Testis (tissue), 3 donors: Measurements from ENCODE around the gene ALK. TPM values are rescaled to one million over a fixed set of nuclear protein-coding genes. Genes with fewer than 3 reads are reported as not detected.
A peak's percentile ranks its signal among the peaks of the same experiment; 100 is the strongest.

Experiments
- DNase-seq: peaks from one replicate; pipeline ENCODE4 v3.0.0-alpha.2; 2019
- H3K27ac ChIP-seq, 2 donors: fragments of 200-600 bp; sonication (generic); one replicate each; pipeline ENCODE4 v1.5.1; 2019
- H3K27me3 ChIP-seq: fragments of 200-600 bp; sonication (generic); one replicate; pipeline ENCODE4 v1.5.1; 2019
- H3K36me3 ChIP-seq: fragments of 200-600 bp; sonication (generic); one replicate; pipeline ENCODE4 v1.5.1; 2017; ENCODE audit warnings: low read depth; ENCODE audit errors: missing control alignments
- H3K4me1 ChIP-seq: fragments of 200-600 bp; sonication (generic); one replicate; pipeline ENCODE4 v1.5.1; 2019
- H3K4me3 ChIP-seq, 2 donors: fragments of 200-600 bp; sonication (generic); one replicate each; pipeline ENCODE4 v1.5.1; 2017 to 2019
- H3K9me3 ChIP-seq: fragments of 200-600 bp; sonication (generic); one replicate; pipeline ENCODE4 v1.5.1; 2017
- CTCF ChIP-seq, 3 experiments: fragments of 450-650 bp in 2 of 3; fragments of 200-600 bp in 1 of 3; sonication (generic) in 1 of 3; IDR thresholded peaks; one replicate each; pipeline ENCODE4 v1.5.1; 2016 to 2019; ENCODE audit warnings: antibody characterized with exemption in 3 of 3, mild to moderate bottlenecking in 2 of 3, moderate library complexity in 1 of 3
- POLR2A ChIP-seq: fragments of 450-650 bp; IDR thresholded peaks from one replicate; pipeline ENCODE4 v1.6.1; 2017; ENCODE audit warnings: antibody characterized with exemption, mild to moderate bottlenecking, moderate library complexity
- WGBS, 2 donors: methylation state at CpG; one replicate each; pipeline ENCODE4 v1.1.5; 2018; 5-methylcytosine and 5-hydroxymethylcytosine counted together
- intact Hi-C: fragments of 100-400 bp; cut with DNase I; formaldehyde crosslinking; loops from one replicate; pipeline ENCODE4 v1.15.1; 2023; ENCODE audit warnings: low total_unique reads
- polyA plus RNA-seq: library from polyadenylated mRNA; stranded (reverse); fragments of 350-450 nt; fragmentation: Illumina TruSeq; extraction: RNeasy Lipid Tissue Mini Kit (QIAGEN cat#74804); gene quantifications from one replicate; pipeline ENCODE4 v1.2.3, GENCODE V29; 2014; ENCODE audit warnings: low read depth, low replicate concordance; ENCODE audit not compliant: insufficient read depth
- total RNA-seq, 2 donors: library from RNA; depleted of rRNA; stranded (reverse); fragments of >200 nt; gene quantifications; one replicate each; pipeline ENCODE4 v1.2.3, GENCODE V29; 2016

ALK gene
- total and polyA plus RNA-seq, 3 donors from 2014 or later: 2.1 to 3.8 (median 3.8) TPM

- Histone ChIP-seq H3K4me3 (no peak overlapping the region), H3K27me3 (no peaks in the 10 kb centered on the region), H3K36me3 (no peaks in the 10 kb centered on the region), H3K9me3 (no peaks in the 10 kb centered on the region), H3K27ac (no peak overlapping the region), H3K4me1 (peaks cover 4% of the 10 kb centered on the region)
- 90 to 93% methylated on average over 5 of the region's 5 CpGs for WGBS, 2 donors
- DNase-seq: no peak
- TF ChIP-seq CTCF (IDR thresholded peaks at IDR 0.05) (no peak), POLR2A (no peak)
- intact Hi-C loops: no loop called here
Measured at GRCh38 chr2:29272311-29272710, 649.1 kb downstream of the ALK start.

- no peaks in the 10 kb centered on the region for H3K36me3 ChIP-seq
- peaks cover 4% of the 10 kb centered on the region for H3K4me1 ChIP-seq
- intact Hi-C loops: no loop called here
- H3K27me3 ChIP-seq: no peaks in the 10 kb centered on the region
- no peaks in the 10 kb centered on the region for H3K9me3 ChIP-seq
- no peak overlapping the region for H3K4me3 ChIP-seq
- TF ChIP-seq CTCF (IDR thresholded peaks at IDR 0.05) (no peak), POLR2A (no peak)
- WGBS, 2 donors: 87 to 92% methylated on average over 5 of the region's 5 CpGs
- DNase-seq: no peak
- no peak overlapping the region for H3K27ac ChIP-seq
Measured at GRCh38 chr2:29270701-29271121, 650.7 kb downstream of the ALK start.

GRCh38 chr2:29269765-29270109, 651.6 kb downstream of the ALK start:
- TF ChIP-seq CTCF (IDR thresholded peaks at IDR 0.05): no peak
- TF ChIP-seq POLR2A: no peak
- no peaks in the 10 kb centered on the region for H3K27me3 ChIP-seq
- 37 to 56% methylated on average over 5 of the region's 5 CpGs for WGBS, 2 donors
- peaks cover 4% of the 10 kb centered on the region for H3K4me1 ChIP-seq
- DNase-seq: peak; percentile 15
- H3K36me3 ChIP-seq: no peaks in the 10 kb centered on the region
- no peak overlapping the region for H3K4me3 ChIP-seq
- H3K9me3 ChIP-seq: no peaks in the 10 kb centered on the region
- intact Hi-C loops: no loop called here
- H3K27ac ChIP-seq: no peak overlapping the region

- Histone ChIP-seq H3K4me3 (no peak overlapping the region), H3K4me1 (peaks cover 4% of the 10 kb centered on the region), H3K9me3 (no peaks in the 10 kb centered on the region), H3K36me3 (no peaks in the 10 kb centered on the region), H3K27me3 (no peaks in the 10 kb centered on the region), H3K27ac (no peak overlapping the region)
- no peak for DNase-seq
- intact Hi-C loops: no loop called here
- WGBS, 2 donors: 63 to 68% methylated on average over 11 of the region's 11 CpGs
- TF ChIP-seq POLR2A (no peak), CTCF (IDR thresholded peaks at IDR 0.05) (no peak)
Measured at GRCh38 chr2:29269095-29269764, 652.2 kb downstream of the ALK start.

- DNase-seq: no peak
Measured at GRCh38 chr2:29267720-29268119, 653.7 kb downstream of the ALK start.

More at GRCh38 chr2:29267720-29268119, 653.7 kb downstream of the ALK start:
- no peak overlapping the region for H3K27ac ChIP-seq
- no peaks in the 10 kb centered on the region for H3K9me3 ChIP-seq
- intact Hi-C loops: no loop called here
- no peaks in the 10 kb centered on the region for H3K36me3 ChIP-seq
- no peak for TF ChIP-seq POLR2A
- TF ChIP-seq CTCF (IDR thresholded peaks at IDR 0.05): no peak
- no peak overlapping the region for H3K4me3 ChIP-seq
- H3K4me1 ChIP-seq: peaks cover 4% of the 10 kb centered on the region
- H3K27me3 ChIP-seq: no peaks in the 10 kb centered on the region
- WGBS, 2 donors: 31 to 35% methylated on average over 2 of the region's 2 CpGs
